ENCODE data around the gene IL9.

DNA sequence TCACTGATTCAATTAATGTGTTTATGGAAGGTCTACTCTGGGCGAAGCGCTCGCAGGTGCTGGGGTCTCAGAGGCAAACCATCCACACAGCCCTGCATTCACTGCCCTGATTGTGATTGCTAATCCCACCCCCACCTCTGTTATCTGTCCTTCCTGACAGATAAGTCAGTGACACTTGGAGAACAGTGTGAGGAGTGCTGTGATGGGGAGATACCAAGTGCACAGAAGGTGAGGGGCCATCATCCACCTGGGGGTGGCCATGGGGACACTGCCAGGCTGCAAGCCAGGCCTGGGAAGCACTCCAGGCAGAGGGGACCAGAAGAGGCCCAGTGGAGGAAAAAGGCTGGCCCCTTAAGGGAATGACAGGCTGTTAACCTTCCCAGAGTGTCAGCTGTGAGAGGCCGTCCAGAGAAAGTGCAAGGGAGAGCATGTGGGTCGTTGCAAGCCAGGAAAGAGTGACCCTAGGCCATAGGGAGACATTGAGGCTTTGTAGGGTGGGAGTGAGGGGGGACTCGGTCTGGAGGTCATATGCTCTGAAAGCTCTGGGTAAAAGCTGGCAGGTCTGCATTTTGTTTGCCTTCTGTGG lies 18.0 kb downstream of the IL9 start:
- TF ChIP-seq, protein P1, sequence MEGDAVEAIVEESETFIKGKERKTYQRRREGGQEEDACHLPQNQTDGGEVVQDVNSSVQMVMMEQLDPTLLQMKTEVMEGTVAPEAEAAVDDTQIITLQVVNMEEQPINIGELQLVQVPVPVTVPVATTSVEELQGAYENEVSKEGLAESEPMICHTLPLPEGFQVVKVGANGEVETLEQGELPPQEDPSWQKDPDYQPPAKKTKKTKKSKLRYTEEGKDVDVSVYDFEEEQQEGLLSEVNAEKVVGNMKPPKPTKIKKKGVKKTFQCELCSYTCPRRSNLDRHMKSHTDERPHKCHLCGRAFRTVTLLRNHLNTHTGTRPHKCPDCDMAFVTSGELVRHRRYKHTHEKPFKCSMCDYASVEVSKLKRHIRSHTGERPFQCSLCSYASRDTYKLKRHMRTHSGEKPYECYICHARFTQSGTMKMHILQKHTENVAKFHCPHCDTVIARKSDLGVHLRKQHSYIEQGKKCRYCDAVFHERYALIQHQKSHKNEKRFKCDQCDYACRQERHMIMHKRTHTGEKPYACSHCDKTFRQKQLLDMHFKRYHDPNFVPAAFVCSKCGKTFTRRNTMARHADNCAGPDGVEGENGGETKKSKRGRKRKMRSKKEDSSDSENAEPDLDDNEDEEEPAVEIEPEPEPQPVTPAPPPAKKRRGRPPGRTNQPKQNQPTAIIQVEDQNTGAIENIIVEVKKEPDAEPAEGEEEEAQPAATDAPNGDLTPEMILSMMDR (IDR thresholded peaks at IDR 0.05) = no peak
- no peak for TF ChIP-seq EZH2 (IDR thresholded peaks at IDR 0.05)

Data from neural progenitor cell (in vitro differentiated cells).